Endothelial cell of umbilical vein (primary cell): Measurements from ENCODE around the gene ZNF804A. TPM values are rescaled to one million over a fixed set of nuclear protein-coding genes. Genes with fewer than 3 reads are reported as not detected.

Experiments
- BruUV-seq: library from RNA; stranded (reverse); fragments of 400-500 nt; replicated peaks from 2 replicates; lab custom pipeline; 2021; lab: Mats Ljungman, UMichigan
- CTCF ChIA-PET: fragments of 300-600, 350-600 bp; sonication (Branson Sonifier 250); formaldehyde crosslinking; loops from one replicate; lab custom pipeline; 2021; ENCODE audit warnings: antibody characterized with exemption, inconsistent platforms; lab: Charles Lee
- POLR2A ChIA-PET: fragments of 300-600, 350-600 bp; sonication (Branson Sonifier 250); formaldehyde crosslinking; loops from one replicate; lab custom pipeline; 2021; ENCODE audit warnings: antibody characterized with exemption, inconsistent platforms; lab: Charles Lee
- DNase-seq: peaks from one replicate; pipeline ENCODE4 v3.0.0-alpha.2; 2011; ENCODE audit warnings: low read depth, low spot score
- FAIRE-seq: peaks from 2 replicates; lab custom pipeline; 2011; peaks lifted over from hg19 to GRCh38; lab: Jason Lieb, UNC
- H2AFZ ChIP-seq: 2 replicates; pipeline ENCODE4 v1.6.0; 2012; ENCODE audit warnings: low read depth, low read length, control low read depth, inconsistent platforms
- H3K27ac ChIP-seq: 2 replicates; pipeline ENCODE4 v1.5.1; 2011; ENCODE audit warnings: low read depth, mild to moderate bottlenecking, control low read depth, low read length, moderate library complexity; ENCODE audit not compliant: insufficient read depth
- H3K27me3 ChIP-seq, 2 experiments: 2 replicates each; pipeline versions ENCODE4 v1.6.0 to v1.6.1; 2011; ENCODE audit warnings: low read length in 2 of 2, mixed read lengths in 1 of 2; ENCODE audit not compliant: control insufficient read depth in 2 of 2, insufficient read depth in 2 of 2
- H3K36me3 ChIP-seq, 2 experiments: 2 replicates in 1 of 2; 3 replicates in 1 of 2; pipeline ENCODE4 v1.5.1; 2011; ENCODE audit warnings: low read length in 2 of 2, mild to moderate bottlenecking in 1 of 2, moderate library complexity in 1 of 2; ENCODE audit not compliant: control insufficient read depth in 2 of 2, insufficient read depth in 2 of 2; ENCODE audit errors: extremely low read depth in 1 of 2
- H3K4me1 ChIP-seq: 3 replicates; pipeline ENCODE4 v1.5.1; 2011; ENCODE audit warnings: mild to moderate bottlenecking, low read length; ENCODE audit not compliant: control insufficient read depth, insufficient read depth; ENCODE audit errors: extremely low read depth
- H3K4me2 ChIP-seq: 2 replicates; pipeline ENCODE4 v1.6.1; 2011; ENCODE audit warnings: low read length, control low read depth, mixed read lengths; ENCODE audit not compliant: insufficient read depth
- H3K4me3 ChIP-seq, 3 experiments: fragments of 200-600 bp in 1 of 3; sonication (generic), shearing (Covaris generic) in 1 of 3; replicated peaks in 1 of 3; 2 replicates each; pipeline ENCODE4 v1.5.1; 2011 to 2016; ENCODE audit warnings: control low read depth in 3 of 3, low read length in 3 of 3, mild to moderate bottlenecking in 2 of 3, inconsistent platforms in 1 of 3, low read depth in 1 of 3, moderate library complexity in 1 of 3; ENCODE audit not compliant: insufficient read depth in 1 of 3
- H3K79me2 ChIP-seq: 2 replicates; pipeline ENCODE4 v1.6.0; 2012; ENCODE audit warnings: low read length, inconsistent platforms; ENCODE audit not compliant: control insufficient read depth, insufficient read depth
- H3K9ac ChIP-seq: replicated peaks from 2 replicates; pipeline ENCODE3; 2011; ENCODE audit warnings: low read length, control low read depth; ENCODE audit not compliant: insufficient read depth; ENCODE audit errors: extremely low read depth
- H3K9me1 ChIP-seq: replicated peaks from 3 replicates; pipeline ENCODE4 v1.6.0; 2011; ENCODE audit warnings: mild to moderate bottlenecking, low read length; ENCODE audit not compliant: control insufficient read depth, insufficient read depth; ENCODE audit errors: extremely low read depth
- H3K9me3 ChIP-seq: replicated peaks from 2 replicates; pipeline ENCODE4 v1.5.1; 2012; ENCODE audit warnings: low read length, inconsistent platforms; ENCODE audit not compliant: control insufficient read depth, insufficient read depth
- H4K20me1 ChIP-seq: replicated peaks from 2 replicates; pipeline ENCODE3; 2011; ENCODE audit warnings: mild to moderate bottlenecking, low read length; ENCODE audit not compliant: control insufficient read depth, insufficient read depth; ENCODE audit errors: extremely low read depth
- EZH2 ChIP-seq: IDR thresholded peaks from 2 replicates; pipeline ENCODE4 v1.6.1; 2012; ENCODE audit warnings: borderline replicate concordance, low read depth, mild to moderate bottlenecking, moderate library complexity, low read length, inconsistent platforms; ENCODE audit not compliant: severe bottlenecking
- GATA2 ChIP-seq: IDR thresholded peaks from 2 replicates; pipeline ENCODE4 v1.7.0; 2011; ENCODE audit warnings: low read depth, mild to moderate bottlenecking, moderate library complexity, mixed read lengths, low read length; ENCODE audit not compliant: insufficient read length, insufficient read depth
- JUN ChIP-seq: IDR thresholded peaks from 2 replicates; pipeline ENCODE4 v1.6.1; 2011; ENCODE audit warnings: borderline replicate concordance, low read depth; ENCODE audit not compliant: insufficient read length, insufficient read depth
- MYC ChIP-seq: IDR thresholded peaks from one replicate; pipeline ENCODE4 v1.6.1; 2011; ENCODE audit warnings: mild to moderate bottlenecking, low read depth, low read length
- POLR2A ChIP-seq: IDR thresholded peaks from 2 replicates; pipeline ENCODE4 v1.6.1; 2012; ENCODE audit warnings: low read depth, mild to moderate bottlenecking, control low read depth, low read length
- POLR2AphosphoS5 ChIP-seq: IDR thresholded peaks from 2 replicates; pipeline ENCODE4 v1.6.1; 2012; ENCODE audit warnings: low read depth, mild to moderate bottlenecking, control low read depth, low read length, moderate library complexity; ENCODE audit not compliant: insufficient read depth
- dilution Hi-C: fragments of 300-500 bp; cut with MboI; formaldehyde crosslinking; loops from one replicate; pipeline ENCODE4 v1.15.0; 2019; ENCODE audit warnings: low sequenced_read_pairs; ENCODE audit not compliant: extremely low pct_ligation_motif_present
- intact Hi-C: fragments of 100-400 bp; cut with micrococcal nuclease; formaldehyde crosslinking; loops from one replicate; pipeline ENCODE4 v1.10.0; 2022
- polyA plus RNA-seq, 4 experiments: library from polyadenylated mRNA; depleted of rRNA in 3 of 4; stranded (reverse) in 3 of 4; unstranded in 1 of 4; fragments of >200 nt; gene quantifications; 2 replicates each; pipeline versions ENCODE4 v1.2.1 to v1.2.3, GENCODE V29; 2011 to 2012; ENCODE audit warnings: missing spikeins in 1 of 4
- total RNA-seq: library from RNA; stranded (reverse); gene quantifications from 2 replicates; pipeline ENCODE4 v1.2.3, GENCODE V29; 2021
- TF ChIP-seq, protein P1 (sequence below), 2 donors: IDR thresholded peaks; 1 replicate in 1 of 2; 2 replicates in 1 of 2; pipeline ENCODE4 v1.5.1; 2011; ENCODE audit warnings: low read length in 2 of 2, mild to moderate bottlenecking in 2 of 2, moderate library complexity in 2 of 2, control low read depth in 1 of 2, inconsistent platforms in 1 of 2, low read depth in 1 of 2; ENCODE audit not compliant: insufficient read depth in 1 of 2; ENCODE audit errors: extremely low read depth in 1 of 2

The ZNF804A gene
- total and polyA plus RNA-seq, 2 donors (not counting 3 experiments of a cell fraction or from before 2014, with no cell fraction given) = 0.22 TPM; not detected in 1

DNA sequence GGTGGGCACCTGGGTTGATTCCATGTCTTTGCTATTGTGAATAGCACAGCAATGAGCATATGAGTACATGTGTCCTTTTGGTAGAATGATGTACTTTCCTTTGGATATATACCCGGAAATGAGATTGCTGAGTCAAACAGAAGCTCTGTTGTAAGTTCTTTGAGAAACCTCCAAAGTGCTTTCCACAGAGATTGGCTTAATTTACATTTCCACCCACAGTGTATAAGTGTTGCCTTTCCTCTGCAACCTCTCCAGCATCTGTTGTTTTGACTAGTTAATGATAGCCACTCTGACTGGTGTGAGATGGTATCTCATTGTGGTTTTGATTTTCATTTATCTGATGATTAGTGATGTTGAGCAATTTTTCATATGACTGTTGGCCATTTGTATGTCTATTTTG lies 194.8 kb downstream of the ZNF804A start:
- Histone ChIP-seq H3K4me3 (no peak overlapping the region), H3K36me3 (no peaks in the 10 kb centered on the region), H2AFZ (no peak overlapping the region), H3K9ac (no peak overlapping the region), H3K79me2 (no peaks in the 10 kb centered on the region), H3K4me1 (no peaks in the 10 kb centered on the region), H3K4me2 (no peak overlapping the region), H3K27ac (no peak overlapping the region), H3K27me3 (no peaks in the 10 kb centered on the region), H4K20me1 (no peaks in the 10 kb centered on the region), H3K9me3 (no peaks in the 10 kb centered on the region), H3K9me1 (no peaks in the 10 kb centered on the region)
- intact Hi-C loops (no loop called here), dilution Hi-C loops (no loop called here)
- FAIRE-seq = no peak
- DNase-seq = no peak
- BruUV-seq = no TSS peak
- ChIA-PET CTCF (no interaction called here), POLR2A (no interaction called here)
- TF ChIP-seq JUN (no peak), POLR2A (no peak), POLR2AphosphoS5 (no peak)
- TF ChIP-seq, protein P1, sequence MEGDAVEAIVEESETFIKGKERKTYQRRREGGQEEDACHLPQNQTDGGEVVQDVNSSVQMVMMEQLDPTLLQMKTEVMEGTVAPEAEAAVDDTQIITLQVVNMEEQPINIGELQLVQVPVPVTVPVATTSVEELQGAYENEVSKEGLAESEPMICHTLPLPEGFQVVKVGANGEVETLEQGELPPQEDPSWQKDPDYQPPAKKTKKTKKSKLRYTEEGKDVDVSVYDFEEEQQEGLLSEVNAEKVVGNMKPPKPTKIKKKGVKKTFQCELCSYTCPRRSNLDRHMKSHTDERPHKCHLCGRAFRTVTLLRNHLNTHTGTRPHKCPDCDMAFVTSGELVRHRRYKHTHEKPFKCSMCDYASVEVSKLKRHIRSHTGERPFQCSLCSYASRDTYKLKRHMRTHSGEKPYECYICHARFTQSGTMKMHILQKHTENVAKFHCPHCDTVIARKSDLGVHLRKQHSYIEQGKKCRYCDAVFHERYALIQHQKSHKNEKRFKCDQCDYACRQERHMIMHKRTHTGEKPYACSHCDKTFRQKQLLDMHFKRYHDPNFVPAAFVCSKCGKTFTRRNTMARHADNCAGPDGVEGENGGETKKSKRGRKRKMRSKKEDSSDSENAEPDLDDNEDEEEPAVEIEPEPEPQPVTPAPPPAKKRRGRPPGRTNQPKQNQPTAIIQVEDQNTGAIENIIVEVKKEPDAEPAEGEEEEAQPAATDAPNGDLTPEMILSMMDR (IDR thresholded peaks at IDR 0.05; ENCODE audit: extremely low read depth in 1 of 2, insufficient read depth in 1 of 2, low read depth in 1 of 2, low read length in 2 of 2) = no peak

DNA sequence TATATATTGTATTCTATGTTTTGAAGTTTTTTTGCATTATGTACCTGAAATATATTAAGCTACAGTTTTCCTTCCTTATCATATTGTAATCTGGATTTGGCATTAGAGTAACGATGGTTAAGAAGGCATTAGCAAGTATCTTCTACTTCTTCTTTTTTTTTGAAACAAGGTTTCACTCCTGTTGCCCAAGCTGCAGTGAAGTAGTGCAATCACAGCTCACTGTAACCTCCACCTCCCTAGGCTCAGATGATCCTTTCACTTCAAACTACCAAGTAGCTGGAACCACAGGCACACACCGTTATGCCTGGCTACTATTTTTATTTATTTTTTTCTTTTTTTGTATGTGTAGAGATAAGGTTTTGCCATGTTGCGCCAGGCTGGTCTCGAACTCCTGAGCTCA lies 201.1 kb downstream of the ZNF804A start:
- dilution Hi-C loops = no loop called here
- CTCF ChIA-PET = no interaction called here

More for the DNA sequence above, 201.1 kb downstream of the ZNF804A start:
- no peak for TF ChIP-seq MYC
- no peak for TF ChIP-seq GATA2
- TF ChIP-seq, protein P1 (IDR thresholded peaks at IDR 0.05; ENCODE audit: extremely low read depth in 1 of 2, insufficient read depth in 1 of 2, low read depth in 1 of 2, low read length in 2 of 2) = no peak
- TF ChIP-seq EZH2 = no peak
- no peak overlapping the region for H3K27ac ChIP-seq
- no peaks in the 10 kb centered on the region for H4K20me1 ChIP-seq
- DNase-seq (no peak), FAIRE-seq (no peak)
- intact Hi-C loops = no loop called here
- no TSS peak for BruUV-seq
- H3K27me3 ChIP-seq = no peaks in the 10 kb centered on the region
- no peak overlapping the region for H2AFZ ChIP-seq
- no peaks in the 10 kb centered on the region for H3K36me3 ChIP-seq
- H3K4me2 ChIP-seq = no peak overlapping the region
- H3K9me3 ChIP-seq = no peaks in the 10 kb centered on the region
- H3K4me1 ChIP-seq = no peaks in the 10 kb centered on the region
- H3K9me1 ChIP-seq = no peaks in the 10 kb centered on the region
- no peak overlapping the region for H3K9ac ChIP-seq
- H3K79me2 ChIP-seq = no peaks in the 10 kb centered on the region
- POLR2A ChIA-PET = no interaction called here
- H3K4me3 ChIP-seq = no peak overlapping the region
